ENCODE measurements around the gene SARS2. TPM values are rescaled to one million over a fixed set of nuclear protein-coding genes. Genes with fewer than 3 reads are reported as not detected.

Gene SARS2
- total RNA-seq, 1 experiment from 2014 or later = 74.7 TPM

- TF ChIP-seq FOXP4 (CRISPR knock-in tag; IDR thresholded peaks at IDR 0.05) = peak; percentile 51; the same call in 1 of the 2 replicates
- no peak for TF ChIP-seq NFE2L1 (CRISPR knock-in tag; IDR thresholded peaks at IDR 0.05)
- peak; percentile 85; the same call in 1 of the 2 replicates for TF ChIP-seq USF1 (CRISPR knock-in tag; IDR thresholded peaks at IDR 0.05)
- TF ChIP-seq SP1 (CRISPR knock-in tag; conservative IDR thresholded peaks at IDR 0.05) = peak; percentile 98
Measured at GRCh38 chr19:38899447-38900201, 30.9 kb downstream of the SARS2 start, which contains the start of the genes NFKBIB and SIRT2 (continued).

- CTCF ChIA-PET = no interaction called here
Measured at GRCh38 chr19:38898788-38899446, 31.6 kb downstream of the SARS2 start.

More at GRCh38 chr19:38898788-38899446, 31.6 kb downstream of the SARS2 start:
- POLR2A ChIA-PET = no interaction called here
- Mint-ChIP-seq H3K36me3 (no peaks in the 10 kb centered on the region), H3K4me3 (peak overlapping the region; percentile 87), H3K27me3 (ENCODE audit: low read depth) (peaks cover 24% of the 10 kb centered on the region), H3K4me1 (peaks cover 12% of the 10 kb centered on the region), H3K27ac (peak overlapping the region; percentile 67; the same call in 1 of the 2 replicates), H3K9me3 (peaks cover 4% of the 10 kb centered on the region; the same call in 1 of the 2 replicates)
- DNase-seq (ENCODE audit: low spot score) (no peak), ATAC-seq (no peak)
- TF ChIP-seq CTCF (IDR thresholded peaks at IDR 0.05) = no peak
- TF ChIP-seq ATF6 (CRISPR knock-in tag; IDR thresholded peaks at IDR 0.05) = no peak
- TF ChIP-seq ZNF423 (CRISPR knock-in tag; IDR thresholded peaks at IDR 0.05) = no peak
- TF ChIP-seq ZNF121 (CRISPR knock-in tag; IDR thresholded peaks at IDR 0.05) = no peak
- no peak for TF ChIP-seq ZMAT4 (CRISPR knock-in tag; IDR thresholded peaks at IDR 0.05)
- TF ChIP-seq ZNF396 (CRISPR knock-in tag; IDR thresholded peaks at IDR 0.05; ENCODE audit: borderline replicate concordance) = no peak
- no peak for TF ChIP-seq AR (CRISPR knock-in tag; IDR thresholded peaks at IDR 0.05)
- TF ChIP-seq ZNF512 (CRISPR knock-in tag; IDR thresholded peaks at IDR 0.05; ENCODE audit: borderline replicate concordance) = no peak
- no peak for TF ChIP-seq ZNF138 (CRISPR knock-in tag; conservative IDR thresholded peaks at IDR 0.05)
- no peak for TF ChIP-seq ZNF263 (CRISPR knock-in tag; IDR thresholded peaks at IDR 0.05; ENCODE audit: low read depth)

All from WTC11 (cell line).